ENCODE measurements around the gene TIGD4. TPM values are rescaled to one million over a fixed set of nuclear protein-coding genes. Genes with fewer than 3 reads are reported as not detected.

Gene TIGD4
- total and polyA plus RNA-seq, 2 of the 8 experiments (the other 6 are each of a cell fraction or from before 2014, with no cell fraction given): 0.42 to 2.3 TPM

- CTCF ChIA-PET (ENCODE audit: partially characterized antibody): interaction anchor here (0.6 to 1.4 kb wide), 6 partner anchors 20 to 376 kb away, joined by 3 to 5 read pairs (median 3); no protein-coding TSS in a partner anchor
- no peaks in the 10 kb centered on the region for H3K4me1 ChIP-seq (replicated peaks in 1 of 4; ENCODE audit: control insufficient read depth in 3 of 4, insufficient read depth in 4 of 4, low read length in 3 of 4)
- no peak for TF ChIP-seq EGR1 (IDR thresholded peaks at IDR 0.05; ENCODE audit: borderline replicate concordance, low read depth, low read length)
- TF ChIP-seq TEAD4 (IDR thresholded peaks at IDR 0.05; ENCODE audit: low read depth, low read length): no peak
Measured at GRCh38 chr4:152784490-152785350, 5.2 kb upstream of the TIGD4 start.

More at GRCh38 chr4:152784490-152785350, 5.2 kb upstream of the TIGD4 start:
- POLR2A ChIA-PET (ENCODE audit: partially characterized antibody): no interaction called here
- Histone ChIP-seq H3K18ac (ENCODE audit: extremely low read depth, low read length) (no peak overlapping the region), H2BK20ac (ENCODE audit: low read length) (no peak overlapping the region), H3K23ac (ENCODE audit: insufficient read length) (no peak overlapping the region), H2AFZ (ENCODE audit: low read length) (no peak overlapping the region), H3K9ac (replicated peaks in 1 of 4; ENCODE audit: extremely low read depth in 1 of 4, low read depth in 3 of 4, low read length in 3 of 4) (no peak overlapping the region), H4K8ac (ENCODE audit: extremely low read depth, insufficient read depth, low read length) (no peak overlapping the region), H3K23me2 (ENCODE audit: low read depth, low read length) (peaks cover 6% of the 10 kb centered on the region), H3K79me2 (ENCODE audit: control insufficient read depth in 1 of 2, insufficient read depth in 2 of 2, low read length in 2 of 2) (peaks cover 14 to 89% of the 10 kb centered on the region in 2 experiments), H2BK12ac (ENCODE audit: low read depth, low read length) (no peak overlapping the region), H3K4me2 (ENCODE audit: insufficient read depth in 1 of 2, low read depth in 2 of 2, low read length in 2 of 2) (no peak overlapping the region), H2BK5ac (ENCODE audit: low read depth, low read length) (no peak overlapping the region), H4K5ac (ENCODE audit: insufficient read length, low read depth, low read length) (no peak overlapping the region), H3K14ac (ENCODE audit: insufficient read length) (no peak overlapping the region), H3K4ac (replicated peaks; ENCODE audit: insufficient read length, low read depth, low read length) (no peak overlapping the region), H3K9me3 (ENCODE audit: insufficient read depth in 2 of 2, low read depth in 1 of 2, low read length in 1 of 2) (no peaks in the 10 kb centered on the region), H3K36me3 (ENCODE audit: control insufficient read depth in 2 of 4, insufficient read depth in 4 of 4, low read length in 3 of 4) (no peaks in the 10 kb centered on the region), H3K27me3 (replicated peaks in 1 of 4; ENCODE audit: control insufficient read depth in 3 of 4, extremely low read depth in 1 of 4, insufficient read depth in 3 of 4, low read length in 3 of 4) (no peaks in the 10 kb centered on the region), H3K56ac (replicated peaks; ENCODE audit: insufficient read length, low read depth, low read length) (no peak overlapping the region), H4K91ac (replicated peaks; ENCODE audit: insufficient read length, low read length) (no peak overlapping the region), H2BK15ac (ENCODE audit: low read length) (no peak overlapping the region), H3K79me1 (ENCODE audit: low read depth, low read length) (no peaks in the 10 kb centered on the region), H3K4me3 (ENCODE audit: extremely low read depth in 1 of 4, insufficient read depth in 2 of 4, low read depth in 3 of 4, low read length in 4 of 4) (no peak overlapping the region), H2AK5ac (ENCODE audit: low read depth, low read length) (no peak overlapping the region), H2BK120ac (replicated peaks; ENCODE audit: low read depth, low read length) (no peak overlapping the region), H4K20me1 (replicated peaks in 1 of 2; ENCODE audit: control insufficient read depth in 1 of 2, insufficient read depth in 2 of 2, low read length in 2 of 2) (peaks cover 1 to 4% of the 10 kb centered on the region in 2 experiments), H3K27ac (ENCODE audit: low read depth, low read length) (no peak overlapping the region)
- FAIRE-seq: peak; percentile 36
- 85% methylated on average over 4 of the region's 4 CpGs; no CpG with 5 or more reads in 1 of the 2 experiments for WGBS, 2 experiments (ENCODE audit: extremely low coverage in 1 of 2, insufficient coverage in 1 of 2, insufficient read length in 1 of 2, insufficient replicate concordance in 2 of 2, low coverage in 1 of 2, low lambda C conversion rate in 2 of 2, missing lambda C conversion rate in 1 of 2)
- DNase-seq (ENCODE audit: low read depth in 1 of 2, low spot score in 2 of 2): no peak
